Sciatic nerve (tissue), 2 donors: ENCODE measurements around the gene GPRC5D. TPM values are rescaled to one million over a fixed set of nuclear protein-coding genes. Genes with fewer than 3 reads are reported as not detected.

Experiments used
- ATAC-seq: fragments of 200-7000 bp; cut with Tn5 transposase; one replicate; pipeline ENCODE4 v1.9.1; 2020; ENCODE audit warnings: mild to moderate bottlenecking, moderate library complexity
- DNase-seq: peaks from one replicate; pipeline ENCODE4 v3.0.0-alpha.2; 2020; ENCODE audit warnings: low spot score
- intact Hi-C: fragments of 100-400 bp; cut with DNase I; formaldehyde crosslinking; loops from one replicate; pipeline ENCODE4 v1.14.2; 2022
- total RNA-seq: library from RNA; stranded (reverse); fragmentation: NEBNext Ultra II Directional; extraction: Animal tissue kit (Norgen Biotek cat#: 25700); gene quantifications from one replicate; pipeline ENCODE4 v1.2.1, GENCODE V29; 2021
- donor health status: DM: no; HTN: no; CAD: no.
- donor health status: DM: no; HTN: no; CAD: no.

Gene GPRC5D
- total RNA-seq, 1 donor from 2014 or later = not detected

- intact Hi-C loops = loop anchor here (5.0 kb wide), 1 partner anchor 296 kb away; no protein-coding TSS in a partner anchor
- peak; percentile 94 for DNase-seq
- ATAC-seq = peak; percentile 95
These were observed 35.6 kb downstream of the GPRC5D start for GRCh38 chr12:12916135-12916944.

GRCh38 chr12:12915656-12916055, 36.3 kb downstream of the GPRC5D start:
- no peak for DNase-seq

GRCh38 chr12:12912711-12913110, 39.3 kb downstream of the GPRC5D start:
- no peak for DNase-seq
- intact Hi-C loops = loop anchor here (5.0 kb wide), 1 partner anchor 70 kb away; no protein-coding TSS in a partner anchor
- no peak for ATAC-seq

More at GRCh38 chr12:12915656-12916055, 36.3 kb downstream of the GPRC5D start:
- intact Hi-C loops = loop anchor here (5.0 kb wide), 1 partner anchor 297 kb away; no protein-coding TSS in a partner anchor
- no peak for ATAC-seq

- intact Hi-C loops = loop anchor here (5.0 kb wide), 1 partner anchor 72 kb away; no protein-coding TSS in a partner anchor
- DNase-seq (peak; percentile 51), ATAC-seq (peak; percentile 74)
These were observed 42.0 kb downstream of the GPRC5D start for GRCh38 chr12:12909995-12910420.

- ATAC-seq (no peak), DNase-seq (no peak)
- intact Hi-C loops = no loop called here
These were observed 42.6 kb downstream of the GPRC5D start for GRCh38 chr12:12909228-12909994.

GRCh38 chr12:12908711-12909110, 43.3 kb downstream of the GPRC5D start:
- intact Hi-C loops = no loop called here
- DNase-seq (no peak), ATAC-seq (no peak)

GRCh38 chr12:12908252-12908651, 43.7 kb downstream of the GPRC5D start:
- DNase-seq (no peak), ATAC-seq (no peak)
- intact Hi-C loops = no loop called here

GRCh38 chr12:12907552-12907951, 44.4 kb downstream of the GPRC5D start:
- DNase-seq = no peak
- ATAC-seq = no peak
- intact Hi-C loops = no loop called here

- ATAC-seq (no peak), DNase-seq (no peak)
- intact Hi-C loops = no loop called here
These were observed 48.0 kb downstream of the GPRC5D start for GRCh38 chr12:12903642-12904609.

- intact Hi-C loops = no loop called here
- no peak for DNase-seq
- peak; percentile 67 for ATAC-seq
These were observed 49.9 kb downstream of the GPRC5D start for GRCh38 chr12:12902036-12902435.

- peak; percentile 90 for ATAC-seq
- DNase-seq = no peak
- intact Hi-C loops = no loop called here
These were observed 50.7 kb downstream of the GPRC5D start for GRCh38 chr12:12901158-12901791.

- intact Hi-C loops = no loop called here
- ATAC-seq = no peak
- no peak for DNase-seq
These were observed 51.2 kb downstream of the GPRC5D start for GRCh38 chr12:12900786-12901157.

- ATAC-seq = peak; percentile 49
- intact Hi-C loops = no loop called here
- no peak for DNase-seq
These were observed 52.2 kb downstream of the GPRC5D start for GRCh38 chr12:12899530-12900380.

GRCh38 chr12:12898911-12899511, 53.0 kb downstream of the GPRC5D start:
- ATAC-seq (no peak), DNase-seq (no peak)
- intact Hi-C loops = no loop called here

GRCh38 chr12:12898136-12898717, 53.7 kb downstream of the GPRC5D start:
- intact Hi-C loops = no loop called here
- no peak for DNase-seq
- ATAC-seq = no peak

GRCh38 chr12:12897302-12897701, 54.7 kb downstream of the GPRC5D start:
- intact Hi-C loops = no loop called here
- DNase-seq (no peak), ATAC-seq (no peak)

- ATAC-seq (no peak), DNase-seq (no peak)
- intact Hi-C loops = no loop called here
These were observed 55.7 kb downstream of the GPRC5D start for GRCh38 chr12:12896260-12896659.
